ENCODE results near the gene SPINT1. TPM values are rescaled to one million over a fixed set of nuclear protein-coding genes. Genes with fewer than 3 reads are reported as not detected.

The SPINT1 gene
- total and polyA plus RNA-seq, 2 of the 13 experiments (the other 11 are each of a cell fraction or from before 2014, with no cell fraction given): 0.49 to 2.5 TPM

DNA sequence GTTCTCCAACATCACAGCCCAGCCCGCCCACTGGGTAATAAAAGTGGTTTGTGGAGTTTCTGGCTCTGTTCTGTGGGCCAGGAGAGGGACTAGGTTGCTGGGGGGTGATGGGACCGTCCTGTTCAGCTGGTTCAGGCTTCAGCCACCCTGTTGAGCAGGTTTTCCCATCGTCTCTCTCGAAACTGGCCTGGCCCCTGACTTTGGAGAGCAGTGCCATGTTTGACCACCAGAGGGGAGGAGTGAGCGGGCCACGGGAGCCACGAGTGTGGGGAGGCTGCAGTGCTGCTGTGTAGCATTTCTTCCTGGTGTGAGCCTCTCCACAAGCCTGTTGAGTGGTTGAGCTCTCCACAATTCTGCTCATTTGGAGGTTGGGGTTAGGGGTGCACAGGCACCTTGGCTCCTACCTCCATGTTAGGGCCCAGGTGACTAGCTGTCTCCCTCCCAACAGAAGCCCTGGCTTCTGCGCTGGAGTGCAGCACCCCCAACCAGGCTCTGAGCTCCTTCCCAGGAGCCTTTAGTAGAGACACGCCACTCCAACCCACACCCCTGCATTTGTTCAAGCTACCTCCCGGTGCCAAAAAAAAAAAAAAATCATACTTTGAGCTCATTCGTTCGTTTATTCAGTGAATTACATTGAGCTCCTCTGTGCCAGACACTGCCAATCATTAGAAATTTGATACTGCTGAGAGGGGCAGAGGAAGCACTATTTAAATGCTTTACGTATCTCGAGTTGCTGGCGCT lies 13.9 kb downstream of the SPINT1 start (continued):
- TF ChIP-seq, protein P1, sequence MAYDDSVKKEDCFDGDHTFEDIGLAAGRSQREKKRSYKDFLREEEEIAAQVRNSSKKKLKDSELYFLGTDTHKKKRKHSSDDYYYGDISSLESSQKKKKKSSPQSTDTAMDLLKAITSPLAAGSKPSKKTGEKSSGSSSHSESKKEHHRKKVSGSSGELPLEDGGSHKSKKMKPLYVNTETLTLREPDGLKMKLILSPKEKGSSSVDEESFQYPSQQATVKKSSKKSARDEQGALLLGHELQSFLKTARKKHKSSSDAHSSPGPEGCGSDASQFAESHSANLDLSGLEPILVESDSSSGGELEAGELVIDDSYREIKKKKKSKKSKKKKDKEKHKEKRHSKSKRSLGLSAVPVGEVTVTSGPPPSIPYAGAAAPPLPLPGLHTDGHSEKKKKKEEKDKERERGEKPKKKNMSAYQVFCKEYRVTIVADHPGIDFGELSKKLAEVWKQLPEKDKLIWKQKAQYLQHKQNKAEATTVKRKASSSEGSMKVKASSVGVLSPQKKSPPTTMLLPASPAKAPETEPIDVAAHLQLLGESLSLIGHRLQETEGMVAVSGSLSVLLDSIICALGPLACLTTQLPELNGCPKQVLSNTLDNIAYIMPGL (CRISPR knock-in tag; IDR thresholded peaks at IDR 0.05; ENCODE audit: borderline replicate concordance in 1 of 2, low read depth in 1 of 2): peak; percentile 60 to 73
- TF ChIP-seq ZBTB38 (CRISPR knock-in tag; IDR thresholded peaks at IDR 0.05) (peak; percentile 40; the same call in 1 of the 2 replicates), BRCA1 (CRISPR knock-in tag; IDR thresholded peaks at IDR 0.05) (0 out of 2 replicates have a peak, but pooled peaks have one; percentile 54), YY1 (IDR thresholded peaks at IDR 0.05; ENCODE audit: insufficient read depth, insufficient replicate concordance, low read depth, low read length) (peak; percentile 31), ZNF772 (CRISPR knock-in tag; IDR thresholded peaks at IDR 0.05) (no peak), ZNF138 (CRISPR knock-in tag; IDR thresholded peaks at IDR 0.05; ENCODE audit: low read depth) (0 out of 2 replicates have a peak, but pooled peaks have one; percentile 39), JUN (CRISPR knock-in tag; IDR thresholded peaks at IDR 0.05) (no peak), ZNF430 (CRISPR knock-in tag; IDR thresholded peaks at IDR 0.05) (peak; percentile 54; the same call in 1 of the 2 replicates), ZNF24 (IDR thresholded peaks at IDR 0.05) (peak; percentile 88), SMC3 (IDR thresholded peaks at IDR 0.05; ENCODE audit: low read length) (peak; percentile 86), KAT2B (IDR thresholded peaks at IDR 0.05; ENCODE audit: borderline replicate concordance, low read depth, low read length) (no peak), RAD21 (CRISPR knock-in tag; IDR thresholded peaks at IDR 0.05) (peak; percentile 75), MAF1 (CRISPR knock-in tag; IDR thresholded peaks at IDR 0.05; ENCODE audit: borderline replicate concordance) (no peak), ZNF143 (CRISPR knock-in tag; IDR thresholded peaks at IDR 0.05) (0 out of 2 replicates have a peak, but pooled peaks have one; percentile 26), ARNTL (CRISPR knock-in tag; IDR thresholded peaks at IDR 0.05) (no peak), ZNF883 (CRISPR knock-in tag; IDR thresholded peaks at IDR 0.05; ENCODE audit: not compliant biosample characterization) (no peak), ZSCAN25 (CRISPR knock-in tag; IDR thresholded peaks at IDR 0.05) (peak; percentile 78), ZNF335 (CRISPR knock-in tag; IDR thresholded peaks at IDR 0.05) (no peak), MZF1 (CRISPR knock-in tag; IDR thresholded peaks at IDR 0.05; ENCODE audit: borderline replicate concordance) (no peak), ETV5 (CRISPR knock-in tag; IDR thresholded peaks at IDR 0.05; ENCODE audit: borderline replicate concordance) (no peak), THYN1 (CRISPR knock-in tag; IDR thresholded peaks at IDR 0.05; ENCODE audit: borderline replicate concordance, low read depth) (no peak), CREM (IDR thresholded peaks at IDR 0.05) (no peak), CREM (CRISPR knock-in tag; IDR thresholded peaks at IDR 0.05) (no peak)
- TF ChIP-seq, protein P2, sequence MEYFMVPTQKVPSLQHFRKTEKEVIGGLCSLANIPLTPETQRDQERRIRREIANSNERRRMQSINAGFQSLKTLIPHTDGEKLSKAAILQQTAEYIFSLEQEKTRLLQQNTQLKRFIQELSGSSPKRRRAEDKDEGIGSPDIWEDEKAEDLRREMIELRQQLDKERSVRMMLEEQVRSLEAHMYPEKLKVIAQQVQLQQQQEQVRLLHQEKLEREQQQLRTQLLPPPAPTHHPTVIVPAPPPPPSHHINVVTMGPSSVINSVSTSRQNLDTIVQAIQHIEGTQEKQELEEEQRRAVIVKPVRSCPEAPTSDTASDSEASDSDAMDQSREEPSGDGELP (IDR thresholded peaks at IDR 0.05; ENCODE audit: borderline replicate concordance, low read depth): peak; percentile 41; the same call in 1 of the 2 replicates
- TF ChIP-seq, protein P3, sequence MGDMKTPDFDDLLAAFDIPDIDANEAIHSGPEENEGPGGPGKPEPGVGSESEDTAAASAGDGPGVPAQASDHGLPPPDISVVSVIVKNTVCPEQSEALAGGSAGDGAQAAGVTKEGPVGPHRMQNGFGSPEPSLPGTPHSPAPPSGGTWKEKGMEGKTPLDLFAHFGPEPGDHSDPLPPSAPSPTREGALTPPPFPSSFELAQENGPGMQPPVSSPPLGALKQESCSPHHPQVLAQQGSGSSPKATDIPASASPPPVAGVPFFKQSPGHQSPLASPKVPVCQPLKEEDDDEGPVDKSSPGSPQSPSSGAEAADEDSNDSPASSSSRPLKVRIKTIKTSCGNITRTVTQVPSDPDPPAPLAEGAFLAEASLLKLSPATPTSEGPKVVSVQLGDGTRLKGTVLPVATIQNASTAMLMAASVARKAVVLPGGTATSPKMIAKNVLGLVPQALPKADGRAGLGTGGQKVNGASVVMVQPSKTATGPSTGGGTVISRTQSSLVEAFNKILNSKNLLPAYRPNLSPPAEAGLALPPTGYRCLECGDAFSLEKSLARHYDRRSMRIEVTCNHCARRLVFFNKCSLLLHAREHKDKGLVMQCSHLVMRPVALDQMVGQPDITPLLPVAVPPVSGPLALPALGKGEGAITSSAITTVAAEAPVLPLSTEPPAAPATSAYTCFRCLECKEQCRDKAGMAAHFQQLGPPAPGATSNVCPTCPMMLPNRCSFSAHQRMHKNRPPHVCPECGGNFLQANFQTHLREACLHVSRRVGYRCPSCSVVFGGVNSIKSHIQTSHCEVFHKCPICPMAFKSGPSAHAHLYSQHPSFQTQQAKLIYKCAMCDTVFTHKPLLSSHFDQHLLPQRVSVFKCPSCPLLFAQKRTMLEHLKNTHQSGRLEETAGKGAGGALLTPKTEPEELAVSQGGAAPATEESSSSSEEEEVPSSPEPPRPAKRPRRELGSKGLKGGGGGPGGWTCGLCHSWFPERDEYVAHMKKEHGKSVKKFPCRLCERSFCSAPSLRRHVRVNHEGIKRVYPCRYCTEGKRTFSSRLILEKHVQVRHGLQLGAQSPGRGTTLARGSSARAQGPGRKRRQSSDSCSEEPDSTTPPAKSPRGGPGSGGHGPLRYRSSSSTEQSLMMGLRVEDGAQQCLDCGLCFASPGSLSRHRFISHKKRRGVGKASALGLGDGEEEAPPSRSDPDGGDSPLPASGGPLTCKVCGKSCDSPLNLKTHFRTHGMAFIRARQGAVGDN (CRISPR knock-in tag; IDR thresholded peaks at IDR 0.05): peak; percentile 64
